Karpas-422 (cell line): ENCODE results near the gene DLGAP4. TPM values are rescaled to one million over a fixed set of nuclear protein-coding genes. Genes with fewer than 3 reads are reported as not detected.

Experiments used
- DNase-seq: peaks from one replicate; pipeline ENCODE4 v3.0.0-alpha.2; 2015
- H2AFZ ChIP-seq: fragments of 200-600 bp; sonication (generic); 2 replicates; pipeline ENCODE4 v1.6.1; 2014; ENCODE audit warnings: antibody characterized with exemption, low read length, mixed read lengths
- H3K27ac ChIP-seq: fragments of 200-600 bp; sonication (generic); 2 replicates; pipeline ENCODE4 v1.5.1; 2014; ENCODE audit warnings: mild to moderate bottlenecking, low read length, moderate library complexity
- H3K27me3 ChIP-seq: fragments of 200-600 bp; sonication (generic); 2 replicates; pipeline ENCODE4 v1.6.1; 2014; ENCODE audit warnings: low read length, mixed read lengths
- H3K36me3 ChIP-seq: fragments of 200-600 bp; sonication (generic); 2 replicates; pipeline ENCODE4 v1.6.1; 2014; ENCODE audit warnings: low read length, mixed read lengths; ENCODE audit not compliant: insufficient read depth
- H3K4me1 ChIP-seq: fragments of 200-600 bp; sonication (generic); 2 replicates; pipeline ENCODE4 v1.6.1; 2014; ENCODE audit warnings: mild to moderate bottlenecking, low read length, mixed read lengths
- H3K4me2 ChIP-seq: fragments of 200-600 bp; sonication (generic); 2 replicates; pipeline ENCODE4 v1.6.1; 2014; ENCODE audit warnings: low read length, low read depth, mild to moderate bottlenecking; ENCODE audit not compliant: poor library complexity, severe bottlenecking
- H3K4me3 ChIP-seq: fragments of 200-600 bp; sonication (generic); 2 replicates; pipeline ENCODE4 v1.5.1; 2014; ENCODE audit warnings: mild to moderate bottlenecking, antibody characterized with exemption, low read length, mixed read lengths
- H3K79me2 ChIP-seq: fragments of 200-600 bp; sonication (generic); 2 replicates; pipeline ENCODE4 v1.6.1; 2014; ENCODE audit warnings: mild to moderate bottlenecking, low read length, mixed read lengths
- H3K9ac ChIP-seq: fragments of 200-600 bp; sonication (generic); 2 replicates; pipeline ENCODE4 v1.6.0; 2014; ENCODE audit warnings: low read length
- H3K9me2 ChIP-seq: fragments of 200-600 bp; sonication (generic), shearing (Covaris generic); replicated peaks from 2 replicates; pipeline ENCODE4 v1.6.0; 2014; ENCODE audit warnings: mild to moderate bottlenecking, low read length, moderate library complexity; ENCODE audit not compliant: insufficient read depth
- H3K9me3 ChIP-seq: fragments of 300-700, 200-600 bp; sonication (generic); 2 replicates; pipeline ENCODE4 v1.6.1; 2014; ENCODE audit warnings: low read length, mixed read lengths
- H4K20me1 ChIP-seq: fragments of 200-600 bp; sonication (generic); 2 replicates; pipeline ENCODE4 v1.6.1; 2014; ENCODE audit warnings: mild to moderate bottlenecking, antibody characterized with exemption, low read length, low read depth; ENCODE audit not compliant: insufficient read depth
- total RNA-seq: library from RNA; depleted of rRNA; stranded (reverse); fragments of >200 nt; shearing (Covaris generic); gene quantifications from 2 replicates; pipeline ENCODE4 v1.2.3, GENCODE V29; 2014; ENCODE audit warnings: low replicate concordance

The DLGAP4 gene
- total RNA-seq, 1 experiment from 2014 or later: 7.5 TPM

GRCh38 chr20:36303831-36304230 lies 2.3 kb upstream of the DLGAP4 start:
- H3K27ac ChIP-seq: no peak overlapping the region
- H3K79me2 ChIP-seq: no peaks in the 10 kb centered on the region
- H2AFZ ChIP-seq: no peak overlapping the region
- no peaks in the 10 kb centered on the region for H3K36me3 ChIP-seq
- H3K9me3 ChIP-seq: no peaks in the 10 kb centered on the region
- no peaks in the 10 kb centered on the region for H3K27me3 ChIP-seq
- H3K9me2 ChIP-seq: no peaks in the 10 kb centered on the region
- H4K20me1 ChIP-seq: no peaks in the 10 kb centered on the region
- H3K9ac ChIP-seq: no peak overlapping the region
- no peak overlapping the region for H3K4me3 ChIP-seq
- no peak for DNase-seq
- no peaks in the 10 kb centered on the region for H3K4me1 ChIP-seq
- H3K4me2 ChIP-seq: no peak overlapping the region

GRCh38 chr20:36304786-36305495 lies 1.2 kb upstream of the DLGAP4 start:
- Histone ChIP-seq H3K4me2 (no peak overlapping the region), H3K4me1 (no peaks in the 10 kb centered on the region), H3K27me3 (no peaks in the 10 kb centered on the region), H2AFZ (no peak overlapping the region), H4K20me1 (no peaks in the 10 kb centered on the region), H3K9me3 (no peaks in the 10 kb centered on the region), H3K27ac (no peak overlapping the region), H3K79me2 (no peaks in the 10 kb centered on the region), H3K9me2 (no peaks in the 10 kb centered on the region), H3K9ac (no peak overlapping the region), H3K4me3 (no peak overlapping the region), H3K36me3 (no peaks in the 10 kb centered on the region)
- DNase-seq: no peak

GRCh38 chr20:36306553-36307411 lies 643 bp downstream of the DLGAP4 start:
- no peak for DNase-seq
- H3K4me2 ChIP-seq: no peak overlapping the region
- H3K27me3 ChIP-seq: no peaks in the 10 kb centered on the region
- H4K20me1 ChIP-seq: no peaks in the 10 kb centered on the region
- no peaks in the 10 kb centered on the region for H3K36me3 ChIP-seq
- H2AFZ ChIP-seq: no peak overlapping the region
- H3K9ac ChIP-seq: no peak overlapping the region
- H3K4me3 ChIP-seq: no peak overlapping the region
- H3K9me3 ChIP-seq: no peaks in the 10 kb centered on the region
- no peak overlapping the region for H3K27ac ChIP-seq
- H3K4me1 ChIP-seq: no peaks in the 10 kb centered on the region
- no peaks in the 10 kb centered on the region for H3K9me2 ChIP-seq
- no peaks in the 10 kb centered on the region for H3K79me2 ChIP-seq

- H4K20me1 ChIP-seq: no peaks in the 10 kb centered on the region
- no peak overlapping the region for H3K9ac ChIP-seq
- H3K27me3 ChIP-seq: no peaks in the 10 kb centered on the region
- no peak overlapping the region for H3K4me3 ChIP-seq
- no peaks in the 10 kb centered on the region for H3K36me3 ChIP-seq
- H3K79me2 ChIP-seq: no peaks in the 10 kb centered on the region
- no peaks in the 10 kb centered on the region for H3K4me1 ChIP-seq
- no peaks in the 10 kb centered on the region for H3K9me2 ChIP-seq
- no peak overlapping the region for H3K4me2 ChIP-seq
- H2AFZ ChIP-seq: no peak overlapping the region
- H3K27ac ChIP-seq: no peak overlapping the region
- no peak for DNase-seq
- H3K9me3 ChIP-seq: no peaks in the 10 kb centered on the region
These were observed 1.5 kb downstream of the DLGAP4 start for GRCh38 chr20:36307412-36308325.

GRCh38 chr20:36308353-36308752 lies 2.2 kb downstream of the DLGAP4 start:
- DNase-seq: no peak
- no peaks in the 10 kb centered on the region for H3K27me3 ChIP-seq
- H3K36me3 ChIP-seq: no peaks in the 10 kb centered on the region
- no peaks in the 10 kb centered on the region for H3K9me2 ChIP-seq
- no peak overlapping the region for H2AFZ ChIP-seq
- H3K4me1 ChIP-seq: no peaks in the 10 kb centered on the region
- H3K4me3 ChIP-seq: no peak overlapping the region
- no peak overlapping the region for H3K27ac ChIP-seq
- no peak overlapping the region for H3K4me2 ChIP-seq
- H3K9me3 ChIP-seq: no peaks in the 10 kb centered on the region
- H3K79me2 ChIP-seq: no peaks in the 10 kb centered on the region
- H3K9ac ChIP-seq: no peak overlapping the region
- no peaks in the 10 kb centered on the region for H4K20me1 ChIP-seq

GRCh38 chr20:36308986-36309385 lies 2.8 kb downstream of the DLGAP4 start:
- Histone ChIP-seq H3K36me3 (no peaks in the 10 kb centered on the region), H3K27me3 (no peaks in the 10 kb centered on the region), H3K4me2 (no peak overlapping the region), H3K4me3 (no peak overlapping the region), H3K4me1 (no peaks in the 10 kb centered on the region), H3K79me2 (no peaks in the 10 kb centered on the region), H3K9me2 (no peaks in the 10 kb centered on the region), H4K20me1 (no peaks in the 10 kb centered on the region), H2AFZ (no peak overlapping the region), H3K9ac (no peak overlapping the region), H3K27ac (no peak overlapping the region), H3K9me3 (no peaks in the 10 kb centered on the region)
- DNase-seq: no peak

- Histone ChIP-seq H3K9me2 (no peaks in the 10 kb centered on the region), H3K9me3 (no peaks in the 10 kb centered on the region), H3K36me3 (no peaks in the 10 kb centered on the region), H3K4me1 (no peaks in the 10 kb centered on the region), H3K79me2 (no peaks in the 10 kb centered on the region), H3K27ac (no peak overlapping the region), H3K4me3 (no peak overlapping the region), H3K9ac (no peak overlapping the region), H4K20me1 (no peaks in the 10 kb centered on the region), H2AFZ (no peak overlapping the region), H3K27me3 (no peaks in the 10 kb centered on the region), H3K4me2 (no peak overlapping the region)
- DNase-seq: no peak
These were observed 3.5 kb downstream of the DLGAP4 start for GRCh38 chr20:36309643-36310042.
